Stimulated activated CD4-positive, alpha-beta T cell treated with anti-CD3 and anti-CD28 coated beads, TNF-alpha, amount 100 ng/mL, for 4 hours (primary cell): ENCODE results near the gene PDE7B.

Experiments
- DNase-seq, 3 experiments: peaks; one replicate each; pipeline ENCODE4 v3.0.0-alpha.2; 2020; ENCODE audit warnings: low read depth in 3 of 3

PDE7B gene

GRCh38 chr6:136031982-136032381, 180.5 kb downstream of the PDE7B start:
- no peak for DNase-seq

- no peak for DNase-seq
Measured at GRCh38 chr6:136033416-136033815, 181.9 kb downstream of the PDE7B start.

GRCh38 chr6:136034422-136034821, 182.9 kb downstream of the PDE7B start:
- DNase-seq = no peak

GRCh38 chr6:136035378-136036070, 184.0 kb downstream of the PDE7B start:
- DNase-seq = no peak

- DNase-seq = no peak
Measured at GRCh38 chr6:136036071-136036380, 184.5 kb downstream of the PDE7B start.

- DNase-seq = no peak
Measured at GRCh38 chr6:136036601-136037000, 185.1 kb downstream of the PDE7B start.

- DNase-seq = no peak
Measured at GRCh38 chr6:136037242-136037875, 185.9 kb downstream of the PDE7B start.

GRCh38 chr6:136037876-136038460, 186.5 kb downstream of the PDE7B start:
- DNase-seq = no peak

- no peak for DNase-seq
Measured at GRCh38 chr6:136038531-136038930, 187.0 kb downstream of the PDE7B start.

- DNase-seq = no peak
Measured at GRCh38 chr6:136039185-136039584, 187.7 kb downstream of the PDE7B start.

GRCh38 chr6:136050475-136050874, 199.0 kb downstream of the PDE7B start:
- DNase-seq = no peak

GRCh38 chr6:136051140-136051775, 199.8 kb downstream of the PDE7B start:
- no peak for DNase-seq

GRCh38 chr6:136052031-136052430, 200.5 kb downstream of the PDE7B start:
- DNase-seq = no peak

- DNase-seq = no peak
Measured at GRCh38 chr6:136058852-136059251, 207.4 kb downstream of the PDE7B start.

GRCh38 chr6:136059308-136059707, 207.8 kb downstream of the PDE7B start:
- DNase-seq = no peak

- DNase-seq = no peak
Measured at GRCh38 chr6:136060052-136060451, 208.6 kb downstream of the PDE7B start.

- DNase-seq = no peak
Measured at GRCh38 chr6:136060759-136061158, 209.3 kb downstream of the PDE7B start.

GRCh38 chr6:136061701-136062100, 210.2 kb downstream of the PDE7B start:
- no peak for DNase-seq

GRCh38 chr6:136063096-136063495, 211.6 kb downstream of the PDE7B start:
- no peak for DNase-seq

GRCh38 chr6:136066005-136066404, 214.5 kb downstream of the PDE7B start:
- DNase-seq = no peak

GRCh38 chr6:136067731-136068341, 216.3 kb downstream of the PDE7B start:
- DNase-seq = no peak

- DNase-seq = no peak
Measured at GRCh38 chr6:136069119-136069518, 217.6 kb downstream of the PDE7B start.

GRCh38 chr6:136070815-136071214, 219.3 kb downstream of the PDE7B start:
- no peak for DNase-seq
